CD4-positive, alpha-beta T cell (primary cell): ENCODE measurements around the gene SLIT1. TPM values are rescaled to one million over a fixed set of nuclear protein-coding genes. Genes with fewer than 3 reads are reported as not detected.

Source experiments
- ATAC-seq: fragments of 200-7000 bp; cut with Tn5 transposase; one replicate; pipeline ENCODE4 v1.10.0; 2022; ENCODE audit warnings: mild to moderate bottlenecking; ENCODE audit not compliant: poor library complexity
- CTCF ChIA-PET: fragments of 350-600 bp; sonication (Branson Sonifier 250); formaldehyde crosslinking; loops from one replicate; lab custom pipeline; 2021; ENCODE audit warnings: antibody characterized with exemption, inconsistent platforms; lab: Charles Lee
- POLR2A ChIA-PET: fragments of 350-600 bp; sonication (Branson Sonifier 250); formaldehyde crosslinking; loops from one replicate; lab custom pipeline; 2021; ENCODE audit warnings: antibody characterized with exemption, inconsistent platforms; lab: Charles Lee
- DNase-seq, 14 experiments: peaks; one replicate each; pipeline ENCODE4 v3.0.0-alpha.2; 2013 to 2020; ENCODE audit warnings: mixed read lengths in 2 of 14
- H3K27ac ChIP-seq, 2 donors: one replicate each; pipeline versions ENCODE4 v1.5.1 to v1.7.0; 2013; ENCODE audit warnings: low read length in 2 of 2, low read depth in 1 of 2, mild to moderate bottlenecking in 1 of 2
- H3K27me3 ChIP-seq, 2 experiments: 1 replicate in 1 of 2; 2 replicates in 1 of 2; pipeline versions ENCODE4 v1.6.1 to v1.7.0; 2013; ENCODE audit warnings: low read length in 2 of 2, control low read depth in 1 of 2, mild to moderate bottlenecking in 1 of 2, moderate library complexity in 1 of 2; ENCODE audit not compliant: insufficient read depth in 2 of 2, control insufficient read depth in 1 of 2
- H3K36me3 ChIP-seq: one replicate; pipeline ENCODE4 v1.6.1; 2013; ENCODE audit warnings: low read length, control low read depth; ENCODE audit not compliant: insufficient read depth
- H3K4me1 ChIP-seq: one replicate; pipeline ENCODE4 v1.6.1; 2013; ENCODE audit warnings: low read length, control low read depth; ENCODE audit not compliant: insufficient read depth
- H3K4me3 ChIP-seq: one replicate; pipeline ENCODE4 v1.5.1; 2013; ENCODE audit warnings: mild to moderate bottlenecking, low read length, moderate library complexity
- H3K9me3 ChIP-seq, 2 experiments: 1 replicate in 1 of 2; 2 replicates in 1 of 2; pipeline versions ENCODE4 v1.6.1 to v1.7.0; 2013; ENCODE audit warnings: low read length in 2 of 2, mild to moderate bottlenecking in 2 of 2, control low read depth in 1 of 2, moderate library complexity in 1 of 2; ENCODE audit not compliant: control insufficient read depth in 1 of 2, insufficient read depth in 1 of 2
- H3K27ac Mint-ChIP-seq: one replicate; pipeline ENCODE4 v1.8.0; 2020; ENCODE audit warnings: mixed read lengths
- H3K27me3 Mint-ChIP-seq: one replicate; pipeline ENCODE4 v1.8.0; 2021; ENCODE audit warnings: mixed read lengths
- H3K36me3 Mint-ChIP-seq: one replicate; pipeline ENCODE4 v1.8.0; 2021; ENCODE audit warnings: low read depth, mixed read lengths
- H3K4me1 Mint-ChIP-seq: one replicate; pipeline ENCODE4 v1.8.0; 2021; ENCODE audit warnings: low read depth, mixed read lengths
- H3K4me3 Mint-ChIP-seq: one replicate; pipeline ENCODE4 v1.8.0; 2020; ENCODE audit warnings: mild to moderate bottlenecking, mixed read lengths
- H3K9me3 Mint-ChIP-seq: one replicate; pipeline ENCODE4 v1.8.0; 2020; ENCODE audit warnings: mixed read lengths
- intact Hi-C, 2 experiments: fragments of 100-400 bp; cut with DNase I in 1 of 2; cut with micrococcal nuclease in 1 of 2; formaldehyde crosslinking; loops; one replicate each; pipeline versions ENCODE4 v1.15.1 to v1.9.0; 2023 to 2025; cut with DNase I, micrococcal nuclease
- total RNA-seq, 174 experiments: library from RNA in 2 of 174; stranded (reverse) in 2 of 174; gene quantifications; one replicate each; pipeline ENCODE4 v1.2.3 and lab custom pipeline; 2021 to 2026
- TF ChIP-seq, protein P1 (sequence below): fragments of 200-600 bp; IDR thresholded peaks from one replicate; pipeline ENCODE4 v1.8.0; 2022; ENCODE audit warnings: antibody characterized with exemption, mild to moderate bottlenecking

The SLIT1 gene
- total RNA-seq, 2 experiments from 2014 or later, result 0.30 to 0.39 TPM

DNA sequence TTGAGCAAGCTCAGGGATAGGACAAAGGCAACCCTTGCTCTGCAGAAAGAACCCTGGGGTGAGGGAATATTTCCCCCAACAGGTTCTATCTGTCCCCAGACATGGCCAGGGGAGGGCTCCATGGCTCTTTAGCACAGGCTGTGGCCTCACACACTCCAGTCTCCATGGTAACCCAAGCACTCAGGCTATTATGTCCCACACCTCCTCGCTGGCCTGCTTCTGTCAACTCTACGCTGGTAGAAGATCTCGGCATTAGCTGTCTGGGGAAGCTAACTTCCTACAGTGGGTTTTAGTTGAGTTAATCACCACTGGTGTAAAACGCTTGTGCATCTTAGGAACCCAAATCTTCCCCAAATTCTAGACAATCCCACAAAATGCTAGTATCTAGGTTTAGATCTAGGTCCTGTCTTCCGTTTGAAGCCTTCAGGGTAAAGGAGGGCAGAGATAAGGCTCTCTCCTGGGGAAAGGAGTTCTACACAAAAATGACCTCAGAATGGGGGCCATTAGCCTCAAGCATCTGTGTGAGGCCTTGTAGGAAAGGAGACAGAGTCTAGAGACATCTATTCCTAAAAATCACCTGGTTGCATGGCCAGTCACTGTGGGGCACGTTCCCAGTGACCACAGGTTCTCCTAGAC lies 36.7 kb upstream of the SLIT1 start:
- Mint-ChIP-seq H3K4me1 (no peaks in the 10 kb centered on the region), H3K9me3 (no peaks in the 10 kb centered on the region), H3K36me3 (peaks cover 38% of the 10 kb centered on the region), H3K27me3 (no peaks in the 10 kb centered on the region), H3K27ac (no peak overlapping the region), H3K4me3 (no peak overlapping the region)
- intact Hi-C loops, result no loop called here
- Histone ChIP-seq H3K27me3 (no peaks in the 10 kb centered on the region), H3K4me3 (no peak overlapping the region), H3K9me3 (no peaks in the 10 kb centered on the region), H3K4me1 (no peaks in the 10 kb centered on the region), H3K27ac (no peak overlapping the region), H3K36me3 (peaks cover 36% of the 10 kb centered on the region)
- ChIA-PET POLR2A (no interaction called here), CTCF (interaction anchor here (1.4 kb wide), 1 partner anchor 9 kb away, joined by 6 read pairs; no protein-coding TSS in a partner anchor)
- ATAC-seq (no peak), DNase-seq (no peak)
- TF ChIP-seq, protein P1, sequence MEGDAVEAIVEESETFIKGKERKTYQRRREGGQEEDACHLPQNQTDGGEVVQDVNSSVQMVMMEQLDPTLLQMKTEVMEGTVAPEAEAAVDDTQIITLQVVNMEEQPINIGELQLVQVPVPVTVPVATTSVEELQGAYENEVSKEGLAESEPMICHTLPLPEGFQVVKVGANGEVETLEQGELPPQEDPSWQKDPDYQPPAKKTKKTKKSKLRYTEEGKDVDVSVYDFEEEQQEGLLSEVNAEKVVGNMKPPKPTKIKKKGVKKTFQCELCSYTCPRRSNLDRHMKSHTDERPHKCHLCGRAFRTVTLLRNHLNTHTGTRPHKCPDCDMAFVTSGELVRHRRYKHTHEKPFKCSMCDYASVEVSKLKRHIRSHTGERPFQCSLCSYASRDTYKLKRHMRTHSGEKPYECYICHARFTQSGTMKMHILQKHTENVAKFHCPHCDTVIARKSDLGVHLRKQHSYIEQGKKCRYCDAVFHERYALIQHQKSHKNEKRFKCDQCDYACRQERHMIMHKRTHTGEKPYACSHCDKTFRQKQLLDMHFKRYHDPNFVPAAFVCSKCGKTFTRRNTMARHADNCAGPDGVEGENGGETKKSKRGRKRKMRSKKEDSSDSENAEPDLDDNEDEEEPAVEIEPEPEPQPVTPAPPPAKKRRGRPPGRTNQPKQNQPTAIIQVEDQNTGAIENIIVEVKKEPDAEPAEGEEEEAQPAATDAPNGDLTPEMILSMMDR, result no peak

- Histone ChIP-seq H3K36me3 (peaks cover 18% of the 10 kb centered on the region), H3K4me1 (no peaks in the 10 kb centered on the region), H3K4me3 (no peak overlapping the region), H3K9me3 (no peaks in the 10 kb centered on the region), H3K27ac (no peak overlapping the region), H3K27me3 (no peaks in the 10 kb centered on the region)
- Mint-ChIP-seq H3K4me3 (no peak overlapping the region), H3K4me1 (no peaks in the 10 kb centered on the region), H3K27ac (no peak overlapping the region), H3K27me3 (no peaks in the 10 kb centered on the region), H3K9me3 (no peaks in the 10 kb centered on the region), H3K36me3 (peaks cover 17% of the 10 kb centered on the region)
- TF ChIP-seq, protein P1, result no peak
- ATAC-seq (no peak), DNase-seq (no peak)
- CTCF ChIA-PET, result interaction anchor here (1.5 to 3.7 kb wide), 2 partner anchors 10 to 147 kb away, joined by 3 to 16 read pairs; no protein-coding TSS in a partner anchor
- POLR2A ChIA-PET, result no interaction called here
- intact Hi-C loops, result no loop called here
Measured at GRCh38 chr10:97220355-97220754, 34.6 kb upstream of the SLIT1 start.

- ATAC-seq, result no peak
- intact Hi-C loops, result no loop called here
- POLR2A ChIA-PET, result no interaction called here
Measured at GRCh38 chr10:97217299-97217698, 31.5 kb upstream of the SLIT1 start.

More at GRCh38 chr10:97217299-97217698, 31.5 kb upstream of the SLIT1 start:
- Histone ChIP-seq H3K27me3 (no peaks in the 10 kb centered on the region), H3K4me3 (no peak overlapping the region), H3K4me1 (no peaks in the 10 kb centered on the region), H3K27ac (no peak overlapping the region), H3K9me3 (no peaks in the 10 kb centered on the region), H3K36me3 (no peaks in the 10 kb centered on the region)
- H3K4me1 Mint-ChIP-seq, result no peaks in the 10 kb centered on the region
- no peak overlapping the region for H3K27ac Mint-ChIP-seq
- no peaks in the 10 kb centered on the region for H3K9me3 Mint-ChIP-seq
- DNase-seq, result no peak
- no peaks in the 10 kb centered on the region for H3K27me3 Mint-ChIP-seq
- CTCF ChIA-PET, result interaction anchor here (0.9 to 1.2 kb wide), 2 partner anchors 21 to 144 kb away, joined by 3 read pairs; no protein-coding TSS in a partner anchor
- TF ChIP-seq, protein P1, result no peak
- H3K36me3 Mint-ChIP-seq, result no peaks in the 10 kb centered on the region
- no peak overlapping the region for H3K4me3 Mint-ChIP-seq
